SK-N-SH (cell line): ENCODE data around the gene RAET1E. TPM values are rescaled to one million over a fixed set of nuclear protein-coding genes. Genes with fewer than 3 reads are reported as not detected.

ENCODE experiments used
- CTCF ChIA-PET: fragments of 300-600, 350-600 bp; formaldehyde crosslinking; extraction: SDS; loops from one replicate; lab custom pipeline; 2021; lab: Yijun Ruan, JAX
- POLR2A ChIA-PET: fragments of 350-600 bp; sonication (Branson Sonifier 250); formaldehyde crosslinking; extraction: SDS; loops from one replicate; lab custom pipeline; 2020; ENCODE audit warnings: antibody characterized with exemption, inconsistent platforms; lab: Yijun Ruan, JAX
- DNase-seq: peaks from one replicate; pipeline ENCODE4 v3.0.0; 2012
- H2AFZ ChIP-seq: fragments of 200-600 bp; sonication (generic); 2 replicates; pipeline ENCODE4 v1.8.1; 2016; ENCODE audit warnings: antibody characterized with exemption, mild to moderate bottlenecking, low read depth
- H3F3A ChIP-seq: fragments of 200-600 bp; sonication (generic); replicated peaks from 2 replicates; pipeline ENCODE3; 2016; ENCODE audit warnings: antibody characterized with exemption, mild to moderate bottlenecking; ENCODE audit not compliant: insufficient read depth
- H3K27ac ChIP-seq, 2 experiments: fragments of 200-500 bp in 1 of 2; fragments of 200-600 bp in 1 of 2; sonication (Bioruptor generic) in 1 of 2; sonication (generic), shearing (Covaris generic) in 1 of 2; 2 replicates each; pipeline versions ENCODE4 v1.5.1 to v1.6.1; 2014 to 2016; ENCODE audit warnings: low read depth in 2 of 2, inconsistent platforms in 1 of 2, low read length in 1 of 2, mild to moderate bottlenecking in 1 of 2, mixed read lengths in 1 of 2
- H3K27me3 ChIP-seq: fragments of 200-600 bp; sonication (generic), shearing (Covaris generic); 2 replicates; pipeline ENCODE4 v1.6.1; 2016; ENCODE audit warnings: mixed run types; ENCODE audit not compliant: insufficient read depth
- H3K36me3 ChIP-seq, 2 experiments: fragments of 200-500 bp in 1 of 2; fragments of 200-600 bp in 1 of 2; sonication (Bioruptor generic) in 1 of 2; sonication (generic) in 1 of 2; replicated peaks in 1 of 2; 2 replicates each; pipeline versions ENCODE3 to v1.5.1; 2014 to 2016; ENCODE audit warnings: low read length in 1 of 2, mild to moderate bottlenecking in 1 of 2; ENCODE audit not compliant: insufficient read depth in 2 of 2, control insufficient read depth in 1 of 2
- H3K4me1 ChIP-seq, 2 experiments: fragments of 200-500 bp in 1 of 2; fragments of 200-600 bp in 1 of 2; sonication (Bioruptor generic) in 1 of 2; sonication (generic), shearing (Covaris generic) in 1 of 2; 2 replicates each; pipeline versions ENCODE4 v1.5.1 to v1.6.1; 2014 to 2016; ENCODE audit warnings: low read depth in 1 of 2, low read length in 1 of 2, mixed run types in 1 of 2; ENCODE audit not compliant: insufficient read depth in 2 of 2, control insufficient read depth in 1 of 2
- H3K4me2 ChIP-seq: fragments of 200-600 bp; sonication (generic), shearing (Covaris generic); 2 replicates; pipeline ENCODE4 v1.6.1; 2017; ENCODE audit warnings: mixed run types
- H3K4me3 ChIP-seq, 2 experiments: fragments of 200-500 bp in 1 of 2; fragments of 200-600 bp in 1 of 2; sonication (Bioruptor generic) in 1 of 2; sonication (generic), shearing (Covaris generic) in 1 of 2; 2 replicates each; pipeline versions ENCODE4 v1.5.1 to v1.8.1; 2014 to 2016; ENCODE audit warnings: low read depth in 2 of 2, inconsistent platforms in 1 of 2, low read length in 1 of 2, mild to moderate bottlenecking in 1 of 2, mixed read lengths in 1 of 2, moderate library complexity in 1 of 2
- H3K79me2 ChIP-seq: fragments of 200-600 bp; sonication (generic); 2 replicates; pipeline ENCODE4 v1.8.1; 2017; ENCODE audit warnings: mild to moderate bottlenecking; ENCODE audit not compliant: insufficient read depth
- H3K9ac ChIP-seq: fragments of 200-600 bp; sonication (generic); 2 replicates; pipeline ENCODE4 v1.6.1; 2017; ENCODE audit warnings: mixed run types
- H3K9me2 ChIP-seq: fragments of 200-600 bp; sonication (generic); 2 replicates; pipeline ENCODE4 v1.6.1; 2017; ENCODE audit warnings: mixed run types
- H3K9me3 ChIP-seq: fragments of 200-600 bp; sonication (generic); 2 replicates; pipeline ENCODE4 v1.6.1; 2017; ENCODE audit warnings: mixed run types, mild to moderate bottlenecking, moderate library complexity
- H4K20me1 ChIP-seq: fragments of 200-600 bp; sonication (generic); 2 replicates; pipeline ENCODE4 v1.6.1; 2017; ENCODE audit warnings: mild to moderate bottlenecking, mixed run types; ENCODE audit not compliant: insufficient read depth
- CHD2 ChIP-seq: fragments of 150-350 bp; IDR thresholded peaks from 2 replicates; pipeline ENCODE4 v1.6.1; 2018; ENCODE audit warnings: low read length; ENCODE audit not compliant: partially characterized antibody
- CTCF ChIP-seq: fragments of 200-600 bp; sonication (generic); IDR thresholded peaks from 2 replicates; pipeline ENCODE4 v1.6.1; 2017; ENCODE audit warnings: antibody characterized with exemption, mild to moderate bottlenecking, moderate library complexity
- EP300 ChIP-seq, 2 experiments: IDR thresholded peaks; 2 replicates each; pipeline versions ENCODE4 v1.4.0 to v1.6.1; 2012; ENCODE audit warnings: borderline replicate concordance in 1 of 2, low read depth in 1 of 2, low read length in 1 of 2
- FOXM1 ChIP-seq: IDR thresholded peaks from 2 replicates; pipeline ENCODE4 v1.4.0; 2012; ENCODE audit warnings: low read depth, mild to moderate bottlenecking
- MAX ChIP-seq: IDR thresholded peaks from 2 replicates; pipeline ENCODE4 v1.4.0; 2012; ENCODE audit warnings: low read depth
- POLR2AphosphoS5 ChIP-seq: IDR thresholded peaks from 2 replicates; pipeline ENCODE4 v1.6.1; 2012; ENCODE audit warnings: low read depth, low read length
- RCOR1 ChIP-seq: fragments of 150-350 bp; IDR thresholded peaks from 2 replicates; pipeline ENCODE4 v1.6.1; 2017; ENCODE audit warnings: antibody characterized with exemption, low read length
- RFX5 ChIP-seq: IDR thresholded peaks from 2 replicates; pipeline ENCODE4 v1.6.1; 2012; ENCODE audit warnings: mild to moderate bottlenecking, improper control_type of control experiment, low read length
- RXRA ChIP-seq: IDR thresholded peaks from 2 replicates; pipeline ENCODE4 v1.4.0; 2012; ENCODE audit warnings: low read depth, mild to moderate bottlenecking, borderline replicate concordance
- SMC3 ChIP-seq: IDR thresholded peaks from 2 replicates; pipeline ENCODE4 v1.6.1; 2012; ENCODE audit warnings: low read depth, low read length, improper control_type of control experiment
- ZBTB33 ChIP-seq: IDR thresholded peaks from 2 replicates; pipeline ENCODE4 v1.4.0; 2012; ENCODE audit warnings: low read depth, borderline replicate concordance
- WGBS: methylation state at CpG from one replicate; pipeline ENCODE4 v1.1.6; 2017; ENCODE audit warnings: low lambda C conversion rate; 5-methylcytosine and 5-hydroxymethylcytosine counted together
- polyA plus RNA-seq, 3 experiments: library from polyadenylated mRNA; depleted of rRNA; stranded (reverse); fragments of >200 nt; gene quantifications; 2 replicates each; pipeline ENCODE4 v1.2.3, GENCODE V29; 2012

RAET1E gene
- polyA plus RNA-seq, 1 of the 3 experiments (the other 2 are of a cell fraction): 0.15 TPM

GRCh38 chr6:149869275-149869892 is 28.5 kb downstream of the RAET1E start:
- CTCF ChIA-PET: interaction anchor here (0.6 to 1.7 kb wide), 4 partner anchors 8 to 374 kb away, joined by 3 to 7 read pairs (median 4); no protein-coding TSS in a partner anchor
- POLR2A ChIA-PET: no interaction called here
- no peak overlapping the region for H2AFZ ChIP-seq
- H3K4me2 ChIP-seq: no peak overlapping the region
- H3K4me1 ChIP-seq: peaks cover 0 to 4% of the 10 kb centered on the region in 2 experiments; a peak in 1 of 4 replicates
- no peaks in the 10 kb centered on the region for H3K79me2 ChIP-seq
- no peaks in the 10 kb centered on the region for H3K27me3 ChIP-seq
- H3F3A ChIP-seq: peaks cover 9% of the 10 kb centered on the region
- H3K36me3 ChIP-seq: no peaks in the 10 kb centered on the region
- 82% methylated on average over 10 of the region's 10 CpGs for WGBS
- H3K4me3 ChIP-seq: no peak overlapping the region
- H3K9me2 ChIP-seq: no peaks in the 10 kb centered on the region
- H4K20me1 ChIP-seq: no peaks in the 10 kb centered on the region
- H3K27ac ChIP-seq: no peak overlapping the region
- no peak for DNase-seq
- TF ChIP-seq CHD2 (no peak), MAX (no peak), POLR2AphosphoS5 (no peak), RCOR1 (no peak), RFX5 (no peak), SMC3 (no peak)
- no peaks in the 10 kb centered on the region for H3K9me3 ChIP-seq
- H3K9ac ChIP-seq: no peak overlapping the region

- Histone ChIP-seq H3K9ac (no peak overlapping the region), H3K79me2 (peaks cover under 1% of the 10 kb centered on the region; the same call in 1 of the 2 replicates), H3K9me2 (no peaks in the 10 kb centered on the region), H3K36me3 (no peaks in the 10 kb centered on the region), H3K27ac (no peak overlapping the region), H3K9me3 (no peaks in the 10 kb centered on the region), H3K4me2 (no peak overlapping the region), H3K4me1 (peaks cover 0 to 5% of the 10 kb centered on the region in 2 experiments; a peak in 1 of 4 replicates), H3K27me3 (no peaks in the 10 kb centered on the region), H3K4me3 (no peak overlapping the region)
- CTCF ChIA-PET: interaction anchor here (1.3 kb wide), 1 partner anchor 28 kb away, joined by 4 read pairs; no protein-coding TSS in a partner anchor
- no peak for DNase-seq
- TF ChIP-seq EP300 (IDR thresholded peaks at IDR 0.05; ENCODE audit: borderline replicate concordance in 1 of 2, low read depth in 1 of 2, low read length in 1 of 2): no peak
- TF ChIP-seq RXRA: no peak
- no peak for TF ChIP-seq SMC3
- no peak for TF ChIP-seq ZBTB33
- TF ChIP-seq FOXM1: no peak
- no peak for TF ChIP-seq CTCF
- TF ChIP-seq, all 33 proteins: peak for 0
- H2AFZ ChIP-seq: no peak overlapping the region
- WGBS: 50% methylated on average over 4 of the region's 4 CpGs
- H4K20me1 ChIP-seq: no peaks in the 10 kb centered on the region
- H3F3A ChIP-seq: peaks cover 10% of the 10 kb centered on the region
- POLR2A ChIA-PET: no interaction called here
Measured at GRCh38 chr6:149867876-149868640, 29.9 kb downstream of the RAET1E start.
